ENCODE results near the gene PLS1. TPM values are rescaled to one million over a fixed set of nuclear protein-coding genes. Genes with fewer than 3 reads are reported as not detected.

PLS1 gene
- polyA plus RNA-seq, 3 donors from 2014 or later, result 1.9 to 6.2 (median 5.4) TPM

DNA sequence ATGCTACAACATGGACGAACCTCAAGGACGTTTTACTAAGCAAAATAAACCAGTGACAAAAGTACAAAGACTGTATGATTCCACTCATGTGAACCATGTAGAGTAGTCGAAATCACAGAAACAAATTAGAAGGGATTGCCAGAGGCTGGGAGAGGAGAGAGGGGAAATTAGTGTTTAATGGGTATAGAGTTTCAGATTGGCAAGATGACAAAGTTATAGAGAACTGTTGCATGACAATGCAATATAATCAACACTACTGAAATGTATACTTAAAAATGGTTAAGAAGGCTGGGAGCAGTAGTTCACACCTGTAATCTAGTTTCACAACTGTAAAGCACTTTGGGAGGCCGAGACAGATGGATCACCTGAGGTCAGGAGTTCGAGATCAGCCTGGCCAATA is 36.9 kb downstream of the PLS1 start:
- Mint-ChIP-seq H3K27ac (no peak overlapping the region), H3K4me3 (no peak overlapping the region), H3K36me3 (no peaks in the 10 kb centered on the region), H3K27me3 (ENCODE audit: low read depth in 3 of 3) (peaks cover 0 to 4% (median 2%) of the 10 kb centered on the region in 3 donors), H3K4me1 (peaks cover 0 to 1% of the 10 kb centered on the region in 2 donors), H3K9me3 (no peaks in the 10 kb centered on the region)
- DNase-seq, result no peak

DNA sequence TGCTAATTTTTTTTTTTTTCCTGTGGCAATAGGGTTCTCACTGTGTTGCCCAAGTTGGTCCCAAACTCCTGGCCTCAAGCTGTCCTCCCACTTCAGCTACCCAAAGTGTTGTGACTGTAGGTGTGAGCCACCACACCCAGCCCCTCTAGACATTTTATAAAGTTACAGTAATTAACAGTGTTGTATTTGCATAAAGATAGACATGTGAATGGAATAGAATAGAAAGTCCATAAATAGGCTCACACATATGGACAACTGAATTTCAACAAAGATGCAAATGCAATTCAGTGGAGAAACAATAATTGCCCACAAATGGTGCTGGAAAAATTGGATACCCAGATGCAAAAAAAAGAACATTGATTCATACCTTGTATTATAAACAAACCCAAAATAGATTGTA is 39.9 kb downstream of the PLS1 start:
- Mint-ChIP-seq H3K27ac (no peak overlapping the region), H3K27me3 (ENCODE audit: low read depth in 3 of 3) (peaks cover 0 to 2% (median 0%) of the 10 kb centered on the region in 3 donors), H3K36me3 (no peaks in the 10 kb centered on the region), H3K4me3 (no peak overlapping the region), H3K9me3 (no peaks in the 10 kb centered on the region), H3K4me1 (peaks cover 0 to 1% of the 10 kb centered on the region in 2 donors)
- no peak for DNase-seq

DNA sequence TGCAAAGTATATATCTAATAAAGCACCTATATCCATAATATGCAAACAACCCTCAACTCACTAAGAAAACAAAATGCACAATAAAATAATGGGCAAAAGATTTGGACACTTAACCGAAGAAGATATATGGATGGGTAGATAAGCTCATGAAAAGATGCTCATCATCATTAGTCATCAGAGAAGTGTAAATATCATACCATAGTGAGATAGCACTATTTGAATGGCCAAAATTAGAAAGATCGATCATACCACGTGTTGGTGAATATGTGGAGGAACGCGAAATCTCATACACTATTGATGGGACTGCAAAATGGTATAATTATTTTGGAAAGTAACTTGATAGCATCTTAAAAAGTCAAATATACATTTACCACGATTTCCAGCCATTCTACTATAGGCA is 40.5 kb downstream of the PLS1 start:
- no peak for DNase-seq
- no peak overlapping the region for H3K4me3 Mint-ChIP-seq
- H3K9me3 Mint-ChIP-seq, result no peaks in the 10 kb centered on the region
- no peak overlapping the region for H3K27ac Mint-ChIP-seq
- H3K27me3 Mint-ChIP-seq (ENCODE audit: low read depth in 3 of 3), result peaks cover 0 to 2% (median 0%) of the 10 kb centered on the region in 3 donors
- H3K36me3 Mint-ChIP-seq, result no peaks in the 10 kb centered on the region
- H3K4me1 Mint-ChIP-seq, result peaks cover 0 to 1% of the 10 kb centered on the region in 2 donors

DNA sequence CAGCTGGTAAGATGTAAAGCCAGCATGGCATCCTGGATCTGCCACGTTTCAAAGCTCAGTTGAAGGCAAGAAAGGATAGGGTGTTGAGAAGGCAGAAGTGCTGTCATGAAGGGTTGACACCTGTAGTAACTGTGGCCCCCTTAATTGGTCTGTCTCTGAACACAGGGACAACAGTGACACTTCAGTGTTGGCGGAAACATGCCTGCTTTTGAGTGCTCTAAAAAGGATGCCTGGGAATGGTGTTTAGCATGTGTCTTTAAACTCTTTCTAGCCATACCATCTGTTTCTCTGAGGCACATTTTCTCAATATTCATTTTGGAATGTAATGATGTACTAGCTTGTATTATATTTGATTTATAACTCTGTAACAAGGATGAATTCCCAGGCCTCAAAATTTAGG is 42.1 kb downstream of the PLS1 start:
- no peak overlapping the region for H3K4me3 Mint-ChIP-seq
- no peak overlapping the region for H3K27ac Mint-ChIP-seq
- H3K36me3 Mint-ChIP-seq, result no peaks in the 10 kb centered on the region
- H3K9me3 Mint-ChIP-seq, result no peaks in the 10 kb centered on the region
- H3K4me1 Mint-ChIP-seq, result peaks cover 0 to 1% of the 10 kb centered on the region in 2 donors
- peaks cover 0 to 4% (median 2%) of the 10 kb centered on the region in 3 donors for H3K27me3 Mint-ChIP-seq (ENCODE audit: low read depth in 3 of 3)
- no peak for DNase-seq

DNA sequence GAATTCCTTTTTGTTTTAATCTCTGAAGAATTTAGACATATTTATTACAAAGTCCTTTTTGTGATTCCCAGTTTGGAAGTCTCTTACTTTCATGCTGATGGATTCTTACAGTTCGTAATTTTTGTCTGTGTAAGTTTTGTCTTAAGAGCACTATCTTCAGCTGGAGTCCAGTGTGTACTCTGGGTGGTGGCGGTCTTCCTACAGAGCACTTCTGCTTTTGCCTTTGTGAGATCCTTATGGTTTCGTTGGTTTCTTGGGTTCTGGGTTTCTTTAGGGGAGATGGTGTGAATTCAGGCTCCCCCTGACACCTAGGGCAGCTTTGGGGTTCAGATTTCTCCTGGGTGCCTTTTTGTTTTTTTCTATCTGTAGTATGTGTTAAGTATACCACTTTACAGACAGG is 45.3 kb downstream of the PLS1 start:
- Mint-ChIP-seq H3K4me3 (no peak overlapping the region), H3K27me3 (ENCODE audit: low read depth in 3 of 3) (peaks cover 0 to 4% (median 0%) of the 10 kb centered on the region in 3 donors), H3K27ac (no peak overlapping the region), H3K4me1 (no peaks in the 10 kb centered on the region), H3K36me3 (no peaks in the 10 kb centered on the region), H3K9me3 (no peaks in the 10 kb centered on the region)
- DNase-seq, result no peak

DNA sequence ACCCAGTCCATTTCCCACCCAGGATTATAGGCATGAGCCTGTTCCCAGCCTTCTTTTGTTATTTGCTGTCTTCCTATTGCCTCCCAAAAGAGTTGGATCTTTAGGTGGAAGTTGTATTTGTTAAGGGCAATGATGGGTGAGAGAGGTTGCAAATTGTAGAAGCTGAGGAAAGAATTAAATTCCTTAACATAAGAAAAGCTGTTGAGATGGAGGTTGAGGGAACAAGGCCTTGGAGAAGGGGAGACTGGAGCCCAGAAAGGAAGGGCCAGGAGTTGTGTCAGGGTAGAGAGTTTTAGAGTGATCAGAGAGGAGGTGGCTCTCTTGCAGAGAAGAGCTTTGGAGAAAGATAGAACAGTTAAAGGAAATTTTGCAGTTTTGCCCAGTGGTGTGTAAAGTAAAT is 46.8 kb downstream of the PLS1 start:
- no peak overlapping the region for H3K27ac Mint-ChIP-seq
- no peak for DNase-seq
- peaks cover 0 to 4% (median 2%) of the 10 kb centered on the region in 3 donors for H3K27me3 Mint-ChIP-seq (ENCODE audit: low read depth in 3 of 3)
- no peaks in the 10 kb centered on the region for H3K4me1 Mint-ChIP-seq
- no peak overlapping the region for H3K4me3 Mint-ChIP-seq
- H3K9me3 Mint-ChIP-seq, result no peaks in the 10 kb centered on the region
- no peaks in the 10 kb centered on the region for H3K36me3 Mint-ChIP-seq

DNA sequence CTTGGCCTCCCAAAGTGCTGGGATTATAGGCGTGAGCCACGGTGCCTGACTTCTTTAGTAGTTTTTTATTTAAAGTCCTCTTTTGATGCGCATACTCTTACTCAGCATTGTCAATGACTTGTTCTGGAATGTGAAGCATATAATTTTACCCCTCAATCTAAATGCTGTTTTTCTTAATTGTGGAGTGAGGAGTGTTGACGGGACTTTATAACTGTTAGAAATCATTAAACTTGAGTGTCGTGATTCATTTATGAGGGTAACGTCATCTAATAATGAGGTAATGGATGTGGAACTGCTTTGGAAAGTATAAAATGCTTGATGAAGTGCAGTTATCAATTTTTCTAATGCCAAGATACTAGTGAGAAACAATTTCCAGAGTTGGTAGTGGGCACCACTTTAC is 48.3 kb downstream of the PLS1 start:
- H3K27me3 Mint-ChIP-seq (ENCODE audit: low read depth in 3 of 3), result peaks cover 0 to 4% (median 3%) of the 10 kb centered on the region in 3 donors

DNA sequence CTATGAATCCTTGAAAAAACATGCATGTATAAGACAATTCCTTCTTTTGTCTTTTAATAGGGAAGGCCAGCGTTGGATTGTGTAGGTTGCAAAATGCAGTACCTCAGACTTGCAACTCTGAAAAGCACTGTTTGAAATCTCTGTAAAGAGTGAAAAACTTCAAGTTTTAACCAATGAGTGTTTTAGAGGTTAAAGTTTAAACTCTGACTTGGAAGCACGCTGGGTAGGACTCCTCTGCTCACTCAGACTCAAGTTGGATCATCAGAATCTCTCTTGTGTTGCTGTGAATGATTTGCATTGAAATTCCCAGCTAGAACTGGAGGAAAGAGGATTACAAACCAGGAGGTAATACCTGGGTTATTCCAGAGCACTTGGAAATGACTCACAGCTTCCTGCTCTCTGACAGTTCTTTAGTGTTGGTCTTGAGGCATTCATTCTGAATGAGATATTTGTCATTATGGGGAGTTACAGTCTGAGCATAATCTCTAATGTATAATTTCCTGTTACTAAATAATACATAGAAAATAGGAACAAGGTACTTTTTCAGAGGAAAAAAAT is 49.1 kb downstream of the PLS1 start:
- H3K27me3 Mint-ChIP-seq (ENCODE audit: low read depth in 3 of 3), result peaks cover 0 to 4% (median 3%) of the 10 kb centered on the region in 3 donors
- DNase-seq, result no peak
- no peak overlapping the region for H3K27ac Mint-ChIP-seq
- no peaks in the 10 kb centered on the region for H3K36me3 Mint-ChIP-seq
- no peaks in the 10 kb centered on the region for H3K9me3 Mint-ChIP-seq
- no peaks in the 10 kb centered on the region for H3K4me1 Mint-ChIP-seq
- no peak overlapping the region for H3K4me3 Mint-ChIP-seq

More for the DNA sequence above, 48.3 kb downstream of the PLS1 start:
- Mint-ChIP-seq H3K36me3 (no peaks in the 10 kb centered on the region), H3K27ac (no peak overlapping the region), H3K4me1 (no peaks in the 10 kb centered on the region), H3K9me3 (no peaks in the 10 kb centered on the region), H3K4me3 (no peak overlapping the region)
- DNase-seq, result no peak

DNA sequence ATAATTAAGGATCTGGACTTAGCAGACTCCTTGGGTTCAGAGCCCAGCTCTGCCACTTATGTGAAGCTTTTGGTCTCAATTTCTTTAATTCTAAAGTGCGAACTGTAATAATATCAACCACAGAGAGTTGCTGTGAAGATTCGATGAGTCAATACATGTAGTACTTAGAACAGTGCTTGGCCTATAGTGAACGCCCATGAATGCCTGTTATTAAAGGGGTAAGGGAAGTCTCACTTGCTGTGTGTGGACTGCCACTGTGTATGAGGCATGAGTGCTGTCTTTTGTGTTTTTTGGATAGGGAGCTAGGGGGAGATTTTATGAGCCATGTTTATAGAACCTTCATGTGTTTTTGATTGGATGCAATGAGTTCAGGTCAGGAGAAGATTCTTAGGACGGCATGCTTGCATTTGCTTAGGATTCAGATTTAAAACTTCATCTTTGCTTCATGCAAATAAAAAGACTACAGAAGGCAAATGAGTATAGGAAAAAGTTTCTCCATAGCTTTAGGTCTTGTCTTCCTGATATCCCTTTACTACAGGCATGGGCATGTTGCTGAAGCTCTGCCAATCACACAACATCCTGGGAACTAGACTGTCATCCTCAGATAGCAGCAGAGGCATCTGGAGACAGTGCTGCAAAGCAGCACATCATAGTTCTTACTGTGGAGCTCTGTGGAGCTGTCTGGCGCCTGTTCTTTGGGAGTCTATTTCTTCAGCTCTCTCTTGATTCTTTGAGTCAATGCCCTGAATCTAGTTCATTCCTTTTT is 50.0 kb downstream of the PLS1 start:
- no peak overlapping the region for H3K4me3 Mint-ChIP-seq
- H3K36me3 Mint-ChIP-seq, result no peaks in the 10 kb centered on the region
- no peaks in the 10 kb centered on the region for H3K4me1 Mint-ChIP-seq
- H3K27me3 Mint-ChIP-seq (ENCODE audit: low read depth in 3 of 3), result peaks cover 0 to 4% (median 3%) of the 10 kb centered on the region in 3 donors
- no peak for DNase-seq
- no peaks in the 10 kb centered on the region for H3K9me3 Mint-ChIP-seq
- no peak overlapping the region for H3K27ac Mint-ChIP-seq

DNA sequence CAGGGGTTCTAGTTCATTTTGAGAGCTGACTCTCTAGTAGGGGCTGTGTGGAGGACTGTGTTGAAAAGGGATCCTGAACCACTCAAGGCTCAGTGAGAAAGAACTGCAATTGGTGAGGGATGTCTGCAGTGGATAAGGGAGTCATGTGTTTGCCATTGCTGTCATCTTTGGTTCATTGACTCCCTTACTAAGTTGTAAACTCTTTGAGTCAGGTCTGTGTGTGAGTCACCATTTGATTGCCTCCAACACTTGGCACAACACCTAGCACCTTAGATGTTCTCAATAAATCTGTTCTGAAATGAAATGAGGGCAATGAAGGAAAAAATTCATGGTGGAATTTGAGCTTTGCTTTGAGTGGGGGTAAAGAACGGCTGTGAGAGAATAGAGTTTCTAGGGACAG is 51.7 kb downstream of the PLS1 start:
- H3K27me3 Mint-ChIP-seq (ENCODE audit: low read depth in 3 of 3), result peaks cover 0 to 3% (median 2%) of the 10 kb centered on the region in 3 donors
- no peaks in the 10 kb centered on the region for H3K9me3 Mint-ChIP-seq
- DNase-seq, result no peak
- no peaks in the 10 kb centered on the region for H3K36me3 Mint-ChIP-seq
- H3K4me3 Mint-ChIP-seq, result no peak overlapping the region
- H3K27ac Mint-ChIP-seq, result no peak overlapping the region
- H3K4me1 Mint-ChIP-seq, result no peaks in the 10 kb centered on the region

DNA sequence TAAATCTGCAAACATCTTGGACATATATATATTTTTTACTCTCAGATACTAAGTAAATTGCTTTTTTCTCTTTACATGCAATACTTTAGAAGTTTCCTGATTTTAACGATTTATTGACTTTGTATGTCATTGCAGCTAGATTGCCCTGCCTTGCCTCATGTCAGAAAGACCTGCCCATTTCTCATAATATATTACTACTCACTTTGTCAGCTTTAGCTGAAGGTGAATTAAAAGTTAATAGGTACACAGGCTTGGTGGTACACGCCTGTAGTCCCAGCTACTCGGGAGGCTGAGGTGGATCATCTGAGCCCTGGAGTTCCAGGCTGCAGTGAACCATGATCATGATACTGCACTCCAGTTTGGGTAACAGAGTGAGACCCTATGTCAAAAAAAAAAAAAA is 52.8 kb downstream of the PLS1 start:
- Mint-ChIP-seq H3K4me1 (no peaks in the 10 kb centered on the region), H3K27ac (no peak overlapping the region), H3K27me3 (ENCODE audit: low read depth in 3 of 3) (peaks cover 0 to 3% (median 0%) of the 10 kb centered on the region in 3 donors), H3K9me3 (no peaks in the 10 kb centered on the region), H3K4me3 (no peak overlapping the region), H3K36me3 (no peaks in the 10 kb centered on the region)
- DNase-seq, result no peak

DNA sequence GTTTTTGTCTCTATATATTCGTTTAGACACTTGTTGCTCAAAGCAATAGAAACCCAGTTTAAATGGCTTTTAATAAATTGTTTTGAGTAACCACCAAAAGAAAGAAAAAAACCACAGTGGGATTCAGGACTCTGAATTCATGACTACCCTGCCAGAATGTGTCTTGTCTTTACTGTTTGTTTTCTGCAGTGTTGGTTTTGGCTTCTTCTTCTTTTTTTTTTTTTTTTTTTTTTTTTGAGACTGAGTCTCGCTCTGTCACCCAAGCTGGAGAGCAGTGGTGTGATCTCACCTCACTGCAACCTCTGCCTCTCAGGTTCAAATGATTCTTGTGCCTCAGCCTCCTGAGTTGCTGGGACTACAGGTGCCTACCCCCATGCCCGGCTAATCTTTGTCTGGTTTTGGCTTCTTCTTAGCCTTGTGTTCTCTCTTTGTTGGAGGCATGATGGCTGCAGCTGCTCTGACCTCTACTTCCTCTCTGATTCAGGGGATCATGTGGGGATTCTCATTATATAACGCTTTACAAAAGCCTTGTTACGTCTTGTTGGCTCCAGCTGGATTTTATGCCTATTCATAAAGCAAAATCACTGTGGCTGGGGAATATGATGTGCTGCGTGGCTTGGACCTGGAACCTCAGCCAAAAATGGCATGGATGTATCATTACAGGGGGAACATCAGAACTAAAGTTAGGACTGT is 54.0 kb downstream of the PLS1 start:
- no peak for DNase-seq
- no peaks in the 10 kb centered on the region for H3K4me1 Mint-ChIP-seq
- H3K9me3 Mint-ChIP-seq, result no peaks in the 10 kb centered on the region
- H3K27me3 Mint-ChIP-seq (ENCODE audit: low read depth in 3 of 3), result peaks cover 0 to 3% (median 0%) of the 10 kb centered on the region in 3 donors
- no peak overlapping the region for H3K4me3 Mint-ChIP-seq
- no peak overlapping the region for H3K27ac Mint-ChIP-seq
- H3K36me3 Mint-ChIP-seq, result no peaks in the 10 kb centered on the region

DNA sequence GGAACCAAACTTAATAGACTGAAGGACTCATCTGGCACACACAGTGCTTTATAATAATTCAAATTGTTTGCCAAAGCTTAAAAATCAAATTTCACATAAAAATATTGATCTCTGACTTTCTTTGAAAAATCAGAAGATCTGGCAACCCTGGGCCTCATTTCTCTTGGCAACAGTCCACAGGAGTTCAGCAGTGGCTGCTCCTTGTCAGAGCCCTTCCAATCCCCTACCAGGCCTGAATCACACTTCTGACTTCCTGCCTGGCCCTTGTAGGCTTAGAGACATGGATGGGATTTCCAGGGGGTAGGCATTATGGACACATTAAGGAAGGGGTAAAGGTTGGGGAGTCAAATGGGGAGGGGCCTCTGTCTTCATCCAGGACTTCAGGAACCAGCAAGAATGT is 55.5 kb downstream of the PLS1 start:
- H3K27me3 Mint-ChIP-seq (ENCODE audit: low read depth in 3 of 3), result peaks cover 0 to 3% (median 0%) of the 10 kb centered on the region in 3 donors
- no peaks in the 10 kb centered on the region for H3K4me1 Mint-ChIP-seq
- no peak for DNase-seq

DNA sequence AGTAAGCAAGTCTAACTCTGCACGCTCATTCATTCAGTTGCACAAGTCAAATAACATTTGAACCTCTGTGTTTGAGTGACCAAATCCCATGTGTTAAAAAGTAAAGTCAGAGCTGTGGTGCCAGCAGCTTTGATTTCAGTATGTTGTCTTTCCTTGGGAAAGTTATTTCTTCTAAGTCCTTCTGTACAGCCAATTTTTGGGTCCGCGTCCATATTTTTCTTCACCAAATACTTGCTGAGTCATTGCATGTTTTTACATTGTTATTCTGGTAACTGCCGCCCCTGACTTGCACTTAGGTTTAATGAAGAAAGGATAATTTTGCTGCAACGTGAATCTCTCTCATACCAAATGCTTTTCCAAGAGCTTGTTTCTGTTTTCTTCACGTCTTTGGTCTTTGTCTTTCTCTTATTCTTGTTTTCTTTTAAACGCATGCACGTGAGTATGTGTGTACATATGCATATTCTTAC is 56.7 kb downstream of the PLS1 start:
- H3K4me3 Mint-ChIP-seq, result no peak overlapping the region
- H3K27ac Mint-ChIP-seq, result no peak overlapping the region
- no peaks in the 10 kb centered on the region for H3K9me3 Mint-ChIP-seq
- no peaks in the 10 kb centered on the region for H3K4me1 Mint-ChIP-seq
- peaks cover 0 to 2% (median 0%) of the 10 kb centered on the region in 3 donors for H3K27me3 Mint-ChIP-seq (ENCODE audit: low read depth in 3 of 3)
- no peak for DNase-seq
- no peaks in the 10 kb centered on the region for H3K36me3 Mint-ChIP-seq

More for the DNA sequence above, 55.5 kb downstream of the PLS1 start:
- no peaks in the 10 kb centered on the region for H3K9me3 Mint-ChIP-seq
- no peak overlapping the region for H3K4me3 Mint-ChIP-seq
- no peak overlapping the region for H3K27ac Mint-ChIP-seq
- no peaks in the 10 kb centered on the region for H3K36me3 Mint-ChIP-seq

All from immature natural killer cell (primary cell).